T-helper 17 cell (primary cell): ENCODE measurements around the gene ITPR1. TPM values are rescaled to one million over a fixed set of nuclear protein-coding genes. Genes with fewer than 3 reads are reported as not detected.

ENCODE experiments used
- ATAC-seq: fragments of 150-1000 bp; cut with Tn5 transposase; 2 replicates; pipeline ENCODE4 v1.10.0; 2021; ENCODE audit warnings: mild to moderate bottlenecking, moderate library complexity
- DNase-seq, 3 donors: peaks; one replicate each; pipeline versions ENCODE4 v3.0.0 to v3.0.0-alpha.2; 2020 to 2021
- H3K9me3 ChIP-seq: one replicate; pipeline ENCODE4 v1.7.0; 2013; ENCODE audit warnings: low read length, mild to moderate bottlenecking; ENCODE audit not compliant: control insufficient read depth, poor library complexity, severe bottlenecking
- H3K27ac Mint-ChIP-seq: one replicate; pipeline ENCODE4 v1.8.0; 2022; ENCODE audit warnings: mild to moderate bottlenecking, moderate library complexity, mixed read lengths
- H3K27me3 Mint-ChIP-seq: one replicate; pipeline ENCODE4 v1.8.0; 2022; ENCODE audit warnings: mixed read lengths
- H3K36me3 Mint-ChIP-seq: one replicate; pipeline ENCODE4 v1.8.0; 2022; ENCODE audit warnings: low read depth, mixed read lengths
- H3K4me1 Mint-ChIP-seq: one replicate; pipeline ENCODE4 v1.8.0; 2022; ENCODE audit warnings: mild to moderate bottlenecking, mixed read lengths
- H3K4me3 Mint-ChIP-seq: one replicate; pipeline ENCODE4 v1.8.0; 2022; ENCODE audit warnings: mild to moderate bottlenecking, moderate library complexity, mixed read lengths
- total RNA-seq, 4 donors: library from RNA in 2 of 4; stranded (reverse) in 2 of 4; gene quantifications; one replicate each; pipeline ENCODE4 v1.2.3 and lab custom pipeline; 2022 to 2026

The ITPR1 gene
- total RNA-seq, 2 donors from 2014 or later = 92.0 to 102 TPM

DNA sequence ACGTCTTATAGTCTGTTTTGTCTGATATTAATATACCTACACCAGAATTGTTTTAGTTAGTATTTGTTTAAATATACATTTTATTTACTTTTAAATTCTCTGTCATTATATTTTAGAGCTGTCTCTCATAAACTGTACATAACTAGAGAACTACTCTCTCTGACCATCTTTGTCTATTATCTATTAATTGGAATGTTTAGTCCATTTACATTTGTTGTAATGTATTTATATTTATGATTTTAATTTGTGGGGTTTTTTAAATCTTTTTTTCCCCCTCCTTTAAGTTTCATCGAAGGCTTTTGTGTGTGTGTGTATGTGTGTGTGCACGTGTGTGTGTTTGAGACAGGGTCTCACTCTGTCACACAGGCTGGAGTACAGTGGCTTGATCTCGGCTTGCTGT lies 47.1 kb downstream of the ITPR1 start:
- no peaks in the 10 kb centered on the region for H3K9me3 ChIP-seq
- Mint-ChIP-seq H3K27me3 (no peaks in the 10 kb centered on the region), H3K4me1 (peaks cover 9% of the 10 kb centered on the region), H3K4me3 (no peak overlapping the region), H3K36me3 (peaks cover 2% of the 10 kb centered on the region), H3K27ac (no peak overlapping the region)
- DNase-seq = no peak
- ATAC-seq = no peak

DNA sequence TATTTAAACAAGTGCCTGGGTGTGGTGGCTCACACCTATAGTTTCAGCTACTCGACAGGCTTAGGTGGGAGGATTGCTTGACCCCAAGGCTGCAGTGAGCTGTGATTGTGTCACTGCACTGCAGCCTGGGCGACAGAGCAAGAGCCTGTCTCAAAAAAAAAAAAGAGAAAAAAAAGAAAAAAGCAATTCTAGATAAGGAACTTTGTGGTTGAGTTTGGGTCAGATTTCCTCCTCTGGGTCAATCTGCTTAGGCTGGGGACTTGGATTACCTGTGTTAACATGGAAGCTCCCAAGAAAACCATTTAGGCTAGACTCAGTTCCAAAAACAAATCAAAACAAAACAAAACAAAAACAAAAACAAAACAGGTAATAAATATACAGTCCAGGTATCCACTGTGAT lies 50.0 kb downstream of the ITPR1 start:
- H3K27ac Mint-ChIP-seq = no peak overlapping the region
- DNase-seq (no peak), ATAC-seq (no peak)
- H3K36me3 Mint-ChIP-seq = peaks cover 2% of the 10 kb centered on the region
- peaks cover 12% of the 10 kb centered on the region for H3K4me1 Mint-ChIP-seq
- H3K9me3 ChIP-seq = no peaks in the 10 kb centered on the region
- no peaks in the 10 kb centered on the region for H3K27me3 Mint-ChIP-seq
- no peak overlapping the region for H3K4me3 Mint-ChIP-seq

DNA sequence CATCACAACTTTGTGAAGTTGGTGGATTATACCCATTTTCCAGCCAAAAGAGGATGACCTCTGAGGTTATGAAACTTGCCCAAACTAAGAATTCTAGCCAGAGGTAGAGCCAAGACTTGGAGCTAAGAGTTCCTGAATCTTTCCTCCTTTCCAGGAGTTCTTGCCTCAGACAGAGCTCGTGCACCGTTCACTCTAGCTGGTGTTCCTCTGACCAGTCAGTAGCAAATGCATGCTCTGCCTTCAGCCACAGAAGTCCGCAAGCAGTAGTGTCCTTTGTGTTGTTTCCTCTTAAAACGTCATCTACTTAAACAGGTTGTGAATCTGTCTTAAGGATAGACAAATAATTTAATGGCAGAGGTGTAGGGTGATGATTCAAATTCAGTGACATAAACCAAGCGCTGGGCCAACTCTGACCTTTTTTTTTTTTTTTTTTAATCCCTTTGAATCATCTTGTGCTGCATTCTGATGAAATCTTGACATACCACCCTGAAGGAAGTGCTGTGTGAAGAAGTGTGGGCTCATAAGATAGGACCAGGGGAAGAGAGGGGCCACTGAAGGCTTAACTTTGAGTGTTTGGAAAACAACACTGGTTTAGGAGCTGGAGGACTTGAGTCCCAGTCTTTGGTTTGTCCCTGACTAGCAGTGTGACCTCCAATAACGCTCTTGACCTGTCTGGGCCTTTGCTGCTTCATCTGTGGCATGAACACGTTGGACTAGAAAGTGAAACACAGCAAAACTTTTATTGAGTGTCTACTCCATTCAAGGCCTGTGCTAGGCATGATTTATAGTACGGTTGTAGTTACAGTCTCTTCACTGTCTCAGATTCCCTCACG lies 53.4 kb downstream of the ITPR1 start:
- no peaks in the 10 kb centered on the region for H3K9me3 ChIP-seq
- Mint-ChIP-seq H3K4me3 (no peak overlapping the region), H3K27me3 (no peaks in the 10 kb centered on the region), H3K36me3 (no peaks in the 10 kb centered on the region), H3K27ac (no peak overlapping the region), H3K4me1 (peaks cover 16% of the 10 kb centered on the region)
- ATAC-seq = no peak
- no peak for DNase-seq

DNA sequence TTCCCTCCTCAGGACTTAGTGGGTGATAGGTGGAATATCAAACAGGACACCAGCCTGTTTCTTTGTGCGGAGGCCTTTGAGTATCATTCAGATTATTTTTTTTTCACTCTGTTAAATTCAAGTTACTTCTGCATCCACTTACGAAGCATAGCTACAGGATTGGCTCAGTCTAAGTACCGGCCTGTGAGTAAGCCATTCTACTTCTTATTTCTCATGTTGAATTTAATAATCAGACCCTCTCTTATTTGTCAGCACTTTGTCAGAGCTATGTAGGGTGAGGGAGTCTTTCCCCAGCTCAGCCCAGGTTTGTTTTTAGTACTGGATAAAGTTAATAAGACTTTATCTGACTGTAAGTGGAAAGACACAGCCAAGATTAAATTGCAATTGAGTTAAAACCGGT lies 54.7 kb downstream of the ITPR1 start:
- Mint-ChIP-seq H3K4me1 (peaks cover 14% of the 10 kb centered on the region), H3K4me3 (no peak overlapping the region), H3K36me3 (no peaks in the 10 kb centered on the region), H3K27ac (no peak overlapping the region), H3K27me3 (no peaks in the 10 kb centered on the region)
- H3K9me3 ChIP-seq = no peaks in the 10 kb centered on the region
- ATAC-seq = no peak
- no peak for DNase-seq

DNA sequence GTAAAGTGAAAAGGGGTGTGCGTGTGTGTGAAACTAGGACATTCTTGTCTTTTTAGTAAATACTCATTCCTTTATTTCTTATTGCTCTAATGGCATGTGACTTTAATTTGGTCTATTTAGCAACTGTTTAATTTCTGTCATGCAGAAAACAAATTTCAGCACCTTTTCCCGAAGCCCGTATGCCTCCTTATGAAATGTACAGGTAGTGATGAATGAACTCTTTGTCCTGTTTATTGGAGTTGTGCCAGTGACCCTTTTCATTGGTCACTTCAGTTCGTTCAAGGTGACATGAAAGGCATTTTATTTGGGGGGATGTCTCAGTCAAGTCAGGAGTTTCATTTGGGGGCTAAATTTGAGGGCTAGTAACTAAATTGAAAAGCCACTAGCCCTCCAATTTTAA lies 55.2 kb downstream of the ITPR1 start:
- no peak overlapping the region for H3K4me3 Mint-ChIP-seq
- H3K27me3 Mint-ChIP-seq = no peaks in the 10 kb centered on the region
- ATAC-seq = no peak
- no peak for DNase-seq
- H3K36me3 Mint-ChIP-seq = no peaks in the 10 kb centered on the region
- no peaks in the 10 kb centered on the region for H3K9me3 ChIP-seq
- peaks cover 17% of the 10 kb centered on the region for H3K4me1 Mint-ChIP-seq
- no peak overlapping the region for H3K27ac Mint-ChIP-seq

DNA sequence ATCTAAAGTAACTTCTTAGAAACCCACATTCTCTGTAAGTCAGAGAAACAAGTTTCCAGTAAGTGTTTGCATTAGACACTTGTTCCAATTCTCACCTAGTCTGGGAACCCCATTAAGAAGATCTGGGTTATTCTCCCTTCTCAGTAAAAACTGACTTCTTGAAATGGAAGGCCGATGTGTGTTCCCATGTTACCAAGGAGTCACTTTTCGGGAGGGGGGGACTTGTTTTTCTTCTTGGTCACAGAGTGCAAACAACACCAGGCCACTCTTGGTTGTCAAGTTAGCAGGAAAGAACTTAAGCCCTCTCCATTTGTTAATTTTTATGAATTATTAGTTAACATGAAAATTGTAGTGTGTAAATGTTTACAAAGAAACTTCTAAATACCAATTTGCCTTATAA lies 55.6 kb downstream of the ITPR1 start:
- Mint-ChIP-seq H3K27ac (no peak overlapping the region), H3K36me3 (no peaks in the 10 kb centered on the region), H3K4me1 (peaks cover 17% of the 10 kb centered on the region), H3K4me3 (no peak overlapping the region), H3K27me3 (no peaks in the 10 kb centered on the region)
- H3K9me3 ChIP-seq = no peaks in the 10 kb centered on the region
- no peak for ATAC-seq
- no peak for DNase-seq

DNA sequence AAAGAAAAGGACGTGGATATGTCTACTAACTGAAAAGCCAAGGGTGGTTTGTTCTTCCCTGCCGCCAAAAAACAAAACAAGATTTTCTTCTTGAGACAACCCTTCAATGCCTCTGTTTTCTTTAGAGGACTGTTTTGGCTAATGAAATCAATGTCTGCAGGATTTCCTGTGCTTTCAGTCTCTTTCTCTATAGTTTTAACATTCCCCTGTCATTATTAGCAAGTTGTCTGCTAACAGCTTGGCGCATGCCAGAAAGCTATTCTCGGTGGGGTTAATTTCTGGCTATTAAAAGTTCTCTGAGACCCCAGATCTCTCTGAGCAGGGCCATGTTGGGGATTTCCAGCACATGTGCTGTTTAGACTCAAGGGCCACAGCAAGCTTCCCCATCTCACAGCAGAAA lies 56.7 kb downstream of the ITPR1 start:
- no peaks in the 10 kb centered on the region for H3K9me3 ChIP-seq
- Mint-ChIP-seq H3K27ac (no peak overlapping the region), H3K4me3 (no peak overlapping the region), H3K4me1 (peaks cover 17% of the 10 kb centered on the region), H3K27me3 (no peaks in the 10 kb centered on the region), H3K36me3 (peaks cover 2% of the 10 kb centered on the region)
- ATAC-seq = no peak
- DNase-seq = no peak

DNA sequence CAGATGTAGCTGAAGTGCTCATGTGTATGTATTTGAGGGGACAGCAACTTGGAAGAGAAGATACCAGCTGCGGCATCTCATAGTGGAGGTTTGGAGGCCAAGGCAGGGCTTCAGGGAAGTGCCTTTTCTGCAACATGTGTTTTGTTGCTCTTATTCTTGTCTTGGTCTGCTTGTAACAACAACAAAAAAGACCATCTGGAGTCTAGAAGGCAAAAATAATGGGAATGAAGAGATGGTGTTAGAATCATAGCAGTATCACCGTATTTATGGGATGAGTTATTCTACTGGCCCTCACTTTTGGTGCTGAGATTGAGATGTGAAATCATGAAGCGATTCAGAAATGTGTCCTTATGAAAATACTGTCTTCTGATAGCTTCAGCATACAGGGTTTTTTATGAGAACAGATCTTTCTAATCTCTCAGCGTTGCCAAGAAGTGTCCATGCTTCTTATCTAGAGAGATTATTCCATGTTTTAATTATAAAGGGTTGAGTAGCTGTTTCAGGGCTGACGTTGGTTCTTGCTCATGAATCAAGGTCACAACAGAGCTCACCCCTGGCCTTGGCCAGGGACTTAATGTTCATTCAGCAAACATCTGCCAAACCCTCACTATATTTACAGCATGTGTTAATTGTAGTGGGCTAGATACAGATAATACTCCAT lies 58.0 kb downstream of the ITPR1 start:
- H3K9me3 ChIP-seq = no peaks in the 10 kb centered on the region
- Mint-ChIP-seq H3K27ac (no peak overlapping the region), H3K4me3 (no peak overlapping the region), H3K27me3 (no peaks in the 10 kb centered on the region), H3K4me1 (peaks cover 18% of the 10 kb centered on the region), H3K36me3 (peaks cover 2% of the 10 kb centered on the region)
- DNase-seq (no peak), ATAC-seq (no peak)

DNA sequence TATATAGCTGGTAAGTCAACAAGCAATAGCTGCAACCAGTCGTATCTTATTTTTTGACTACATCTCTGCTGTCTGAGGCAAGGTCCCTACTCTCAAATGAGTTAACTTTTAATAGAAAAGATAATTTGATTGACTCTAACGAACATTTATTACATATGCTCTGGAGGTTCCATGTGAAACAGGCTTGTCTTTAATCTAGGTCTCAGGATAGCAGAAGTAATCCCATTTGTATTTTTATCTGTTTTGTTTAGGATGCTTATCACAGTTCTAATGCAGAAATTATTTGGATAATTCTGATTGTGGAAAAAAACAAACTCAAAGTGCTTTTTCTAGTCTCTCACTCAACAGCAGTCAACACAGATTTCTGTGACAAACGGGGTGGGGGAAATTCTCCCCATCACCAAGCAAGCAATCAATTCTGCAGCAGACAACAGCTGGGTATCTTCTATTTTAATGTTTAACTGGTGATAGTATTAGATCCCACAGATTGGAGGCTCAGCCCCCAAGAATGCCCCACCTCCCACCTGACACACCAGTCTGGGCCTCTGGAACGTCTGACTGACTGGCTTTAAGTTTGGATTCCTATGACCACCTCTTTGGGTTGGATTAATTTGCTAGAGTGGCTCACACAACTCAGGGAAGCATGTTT lies 58.8 kb downstream of the ITPR1 start:
- Mint-ChIP-seq H3K4me1 (peaks cover 18% of the 10 kb centered on the region), H3K4me3 (no peak overlapping the region)
- ATAC-seq = no peak

DNA sequence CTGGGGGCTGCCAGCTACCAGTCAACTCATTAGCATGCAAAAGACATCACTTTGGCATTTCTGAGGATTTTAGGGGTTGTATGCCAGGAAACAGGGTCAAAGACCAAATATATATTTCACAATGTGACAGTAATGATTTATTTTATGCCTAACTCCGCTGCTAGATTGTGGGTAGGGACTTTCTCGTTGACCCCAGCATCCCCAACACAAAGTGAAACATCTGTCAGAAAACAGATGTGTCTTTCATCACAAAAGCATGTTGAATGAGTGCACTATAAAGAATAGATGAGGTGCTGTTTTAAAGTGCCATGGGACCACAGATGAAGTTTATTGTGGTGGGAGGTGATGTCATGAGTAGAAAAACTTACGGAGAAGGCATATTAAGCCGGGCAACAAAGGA lies 59.7 kb downstream of the ITPR1 start:
- DNase-seq (no peak), ATAC-seq (no peak)
- no peaks in the 10 kb centered on the region for H3K9me3 ChIP-seq
- H3K36me3 Mint-ChIP-seq = peaks cover 2% of the 10 kb centered on the region
- no peak overlapping the region for H3K27ac Mint-ChIP-seq
- no peaks in the 10 kb centered on the region for H3K27me3 Mint-ChIP-seq
- H3K4me3 Mint-ChIP-seq = no peak overlapping the region
- H3K4me1 Mint-ChIP-seq = peaks cover 15% of the 10 kb centered on the region

More for the DNA sequence above, 58.8 kb downstream of the ITPR1 start:
- Mint-ChIP-seq H3K27ac (no peak overlapping the region), H3K36me3 (peaks cover 2% of the 10 kb centered on the region), H3K27me3 (no peaks in the 10 kb centered on the region)
- no peaks in the 10 kb centered on the region for H3K9me3 ChIP-seq
- no peak for DNase-seq

DNA sequence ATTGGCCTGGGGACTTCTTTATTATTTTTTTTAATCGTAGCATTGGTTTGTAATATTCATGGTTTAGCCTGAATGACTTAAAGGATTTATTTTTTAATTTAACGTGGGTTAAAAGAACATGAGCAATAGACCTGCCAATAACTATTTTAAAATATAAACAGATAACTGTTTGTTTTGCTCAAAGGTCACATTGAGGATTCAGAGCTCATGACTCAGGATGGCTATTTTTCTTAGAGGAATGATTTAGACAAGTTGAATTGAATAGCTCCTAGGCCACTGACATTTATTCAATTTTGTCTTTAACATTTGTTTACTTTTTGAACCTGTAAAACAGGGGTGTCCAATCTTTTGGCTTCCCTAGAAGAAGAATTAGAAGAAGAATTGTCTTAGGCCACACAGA lies 68.5 kb downstream of the ITPR1 start:
- H3K27ac Mint-ChIP-seq = no peak overlapping the region
- H3K27me3 Mint-ChIP-seq = no peaks in the 10 kb centered on the region
- no peaks in the 10 kb centered on the region for H3K9me3 ChIP-seq
- H3K36me3 Mint-ChIP-seq = peaks cover under 1% of the 10 kb centered on the region
- peaks cover 22% of the 10 kb centered on the region for H3K4me1 Mint-ChIP-seq
- DNase-seq (no peak), ATAC-seq (no peak)
- H3K4me3 Mint-ChIP-seq = no peak overlapping the region

DNA sequence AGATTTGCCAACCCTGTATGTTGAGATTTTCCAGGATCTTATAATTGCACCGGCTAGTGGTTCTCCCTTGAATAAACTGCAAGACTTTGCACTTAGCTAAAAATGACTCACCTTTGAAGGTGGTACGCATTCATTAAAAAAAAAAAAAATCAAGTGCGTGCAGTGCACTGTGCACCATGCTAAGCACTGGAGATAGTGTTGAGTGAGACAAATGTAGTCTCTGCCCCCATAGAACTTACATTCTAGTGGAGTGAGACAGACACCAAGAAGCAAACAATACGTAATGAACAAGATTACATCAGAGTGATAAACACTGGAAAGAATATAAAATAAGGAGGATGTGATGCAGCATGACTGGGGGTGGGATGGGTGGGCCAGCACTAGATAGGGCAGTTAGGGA lies 69.4 kb downstream of the ITPR1 start:
- no peak for ATAC-seq
- no peak for DNase-seq
- Mint-ChIP-seq H3K27ac (no peak overlapping the region), H3K4me3 (no peak overlapping the region), H3K27me3 (no peaks in the 10 kb centered on the region), H3K4me1 (peaks cover 26% of the 10 kb centered on the region), H3K36me3 (peaks cover 2% of the 10 kb centered on the region)
- H3K9me3 ChIP-seq = no peaks in the 10 kb centered on the region

DNA sequence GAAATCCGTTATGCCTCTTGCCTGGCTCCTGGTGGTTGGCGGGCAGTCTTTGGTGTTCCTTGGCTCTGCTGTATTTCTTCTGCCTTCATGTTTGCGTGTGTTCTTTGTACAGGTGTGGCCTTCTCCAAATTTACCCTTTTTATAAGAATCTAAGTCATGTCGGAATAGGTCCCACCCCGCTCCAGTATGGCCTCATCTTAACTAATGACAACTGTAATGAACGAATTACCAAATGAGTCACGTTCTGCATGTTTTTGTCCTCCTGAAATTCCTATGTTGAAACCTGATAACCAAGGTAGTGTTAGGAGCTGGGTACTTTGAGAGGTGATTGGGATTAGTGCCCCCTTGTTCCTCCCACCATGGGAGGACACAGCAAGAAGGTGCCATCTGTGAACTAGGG lies 71.1 kb downstream of the ITPR1 start:
- Mint-ChIP-seq H3K27me3 (no peaks in the 10 kb centered on the region), H3K4me1 (peaks cover 29% of the 10 kb centered on the region), H3K36me3 (peaks cover 2% of the 10 kb centered on the region), H3K27ac (no peak overlapping the region), H3K4me3 (no peak overlapping the region)
- no peaks in the 10 kb centered on the region for H3K9me3 ChIP-seq
- ATAC-seq = no peak
- DNase-seq = no peak
